Astrocyte (in vitro differentiated cells and primary cell): ENCODE measurements around the gene EFNA1. TPM values are rescaled to one million over a fixed set of nuclear protein-coding genes. Genes with fewer than 3 reads are reported as not detected.

Experiments
- DNase-seq: peaks from one replicate; pipeline ENCODE4 v3.0.0-alpha.2; 2010; ENCODE audit warnings: low read depth
- FAIRE-seq: peaks from 2 replicates; lab custom pipeline; 2011; peaks lifted over from hg19 to GRCh38; lab: Jason Lieb, UNC
- H2AFZ ChIP-seq: 2 replicates; pipeline ENCODE4 v1.6.0; 2012; ENCODE audit warnings: low read depth, low read length, inconsistent platforms
- H3K27ac ChIP-seq: 2 replicates; pipeline ENCODE4 v1.5.1; 2011; ENCODE audit warnings: low read depth, low read length, inconsistent platforms
- H3K27me3 ChIP-seq: 2 replicates; pipeline ENCODE4 v1.6.0; 2011; ENCODE audit warnings: low read length, inconsistent platforms; ENCODE audit not compliant: insufficient read depth
- H3K36me3 ChIP-seq: 2 replicates; pipeline ENCODE4 v1.5.1; 2011; ENCODE audit warnings: low read length, inconsistent platforms; ENCODE audit not compliant: insufficient read depth
- H3K4me1 ChIP-seq: 2 replicates; pipeline ENCODE4 v1.5.1; 2011; ENCODE audit warnings: low read length, inconsistent platforms; ENCODE audit not compliant: insufficient read depth
- H3K4me2 ChIP-seq: 2 replicates; pipeline ENCODE4 v1.6.0; 2012; ENCODE audit warnings: low read length, inconsistent platforms
- H3K4me3 ChIP-seq: 2 replicates; pipeline ENCODE4 v1.5.1; 2011; ENCODE audit warnings: low read depth, mild to moderate bottlenecking, low read length, inconsistent platforms; ENCODE audit not compliant: insufficient read depth
- H3K79me2 ChIP-seq: 2 replicates; pipeline ENCODE4 v1.6.0; 2012; ENCODE audit warnings: mild to moderate bottlenecking, low read length, inconsistent platforms; ENCODE audit not compliant: insufficient read depth
- H3K9ac ChIP-seq: 2 replicates; pipeline ENCODE4 v1.6.0; 2012; ENCODE audit warnings: mild to moderate bottlenecking, low read length, inconsistent platforms
- H3K9me3 ChIP-seq: 2 replicates; pipeline ENCODE4 v1.5.1; 2012; ENCODE audit warnings: low read depth, mild to moderate bottlenecking, low read length, inconsistent platforms; ENCODE audit not compliant: insufficient read depth
- H4K20me1 ChIP-seq: 2 replicates; pipeline ENCODE4 v1.6.0; 2012; ENCODE audit warnings: low read length, inconsistent platforms; ENCODE audit not compliant: insufficient read depth
- H3K27ac Mint-ChIP-seq: one replicate; pipeline ENCODE4 v1.8.0; 2021; ENCODE audit warnings: mild to moderate bottlenecking, mixed read lengths; ENCODE audit not compliant: unreplicated experiment
- H3K27me3 Mint-ChIP-seq: one replicate; pipeline ENCODE4 v1.8.0; 2021; ENCODE audit warnings: low read depth, mixed read lengths; ENCODE audit not compliant: unreplicated experiment
- H3K36me3 Mint-ChIP-seq: one replicate; pipeline ENCODE4 v1.8.0; 2021; ENCODE audit warnings: low read depth, mixed read lengths; ENCODE audit not compliant: unreplicated experiment
- H3K4me1 Mint-ChIP-seq: one replicate; pipeline ENCODE4 v1.8.0; 2021; ENCODE audit warnings: low read depth, mixed read lengths; ENCODE audit not compliant: unreplicated experiment
- H3K4me3 Mint-ChIP-seq: one replicate; pipeline ENCODE4 v1.8.0; 2021; ENCODE audit warnings: mild to moderate bottlenecking, moderate library complexity, mixed read lengths; ENCODE audit not compliant: unreplicated experiment
- H3K9me3 Mint-ChIP-seq: one replicate; pipeline ENCODE4 v1.8.0; 2021; ENCODE audit warnings: mild to moderate bottlenecking, mixed read lengths; ENCODE audit not compliant: unreplicated experiment
- CTCF ChIP-seq: IDR thresholded peaks from 2 replicates; pipeline ENCODE4 v1.5.1; 2011; ENCODE audit warnings: low read depth, mild to moderate bottlenecking, inconsistent platforms, low read length, moderate library complexity; ENCODE audit not compliant: insufficient read depth
- EZH2 ChIP-seq: IDR thresholded peaks from 2 replicates; pipeline ENCODE4 v1.6.1; 2012; ENCODE audit warnings: mild to moderate bottlenecking, low read length, inconsistent platforms; ENCODE audit not compliant: insufficient read depth
- total RNA-seq: library from RNA; stranded (reverse); gene quantifications from 2 replicates; pipeline ENCODE4 v1.2.1, GENCODE V29; 2021

Gene EFNA1
- total RNA-seq, 1 donor from 2014 or later, result 16.4 TPM

GRCh38 chr1:155082301-155083051, 45.2 kb upstream of the EFNA1 start:
- Mint-ChIP-seq H3K27ac (no peak overlapping the region), H3K9me3 (no peaks in the 10 kb centered on the region), H3K4me1 (peaks cover 13% of the 10 kb centered on the region), H3K36me3 (peaks cover 4% of the 10 kb centered on the region), H3K4me3 (peak overlapping the region; percentile 60), H3K27me3 (peaks cover 38% of the 10 kb centered on the region)
- no peaks in the 10 kb centered on the region for H3K9me3 ChIP-seq
- H3K27me3 ChIP-seq, result peaks cover 43% of the 10 kb centered on the region
- FAIRE-seq (no peak), DNase-seq (no peak)
- H3K4me3 ChIP-seq, result no peak overlapping the region
- H3K9ac ChIP-seq, result no peak overlapping the region
- H3K79me2 ChIP-seq, result no peaks in the 10 kb centered on the region
- no peak overlapping the region for H3K27ac ChIP-seq
- no peak for TF ChIP-seq CTCF
- TF ChIP-seq EZH2, result peak; percentile 100
- peaks cover 13% of the 10 kb centered on the region for H4K20me1 ChIP-seq
- H3K4me2 ChIP-seq, result no peak overlapping the region
- H3K36me3 ChIP-seq, result no peaks in the 10 kb centered on the region
- peaks cover 31% of the 10 kb centered on the region for H3K4me1 ChIP-seq
- H2AFZ ChIP-seq, result no peak overlapping the region

GRCh38 chr1:155083052-155083541, 44.6 kb upstream of the EFNA1 start:
- Histone ChIP-seq H3K4me2 (no peak overlapping the region), H3K27ac (no peak overlapping the region), H3K4me1 (peaks cover 30% of the 10 kb centered on the region), H3K9ac (no peak overlapping the region), H4K20me1 (peaks cover 13% of the 10 kb centered on the region), H3K79me2 (no peaks in the 10 kb centered on the region), H3K27me3 (peaks cover 43% of the 10 kb centered on the region), H2AFZ (no peak overlapping the region), H3K4me3 (no peak overlapping the region), H3K9me3 (no peaks in the 10 kb centered on the region), H3K36me3 (no peaks in the 10 kb centered on the region)
- Mint-ChIP-seq H3K27me3 (peaks cover 40% of the 10 kb centered on the region), H3K4me1 (peaks cover 13% of the 10 kb centered on the region), H3K4me3 (no peak overlapping the region), H3K36me3 (peaks cover 4% of the 10 kb centered on the region), H3K9me3 (no peaks in the 10 kb centered on the region), H3K27ac (no peak overlapping the region)
- FAIRE-seq, result no peak
- no peak for TF ChIP-seq CTCF
- no peak for TF ChIP-seq EZH2
- no peak for DNase-seq
